Left colon (tissue), 2 donors: ENCODE data around the gene SLC25A48. TPM values are rescaled to one million over a fixed set of nuclear protein-coding genes. Genes with fewer than 3 reads are reported as not detected.

ENCODE experiments used
- ATAC-seq: fragments of 200-7000 bp; cut with Tn5 transposase; one replicate; pipeline ENCODE4 v1.9.1; 2020; ENCODE audit warnings: mild to moderate bottlenecking, moderate library complexity
- DNase-seq, 2 donors: peaks; one replicate each; pipeline ENCODE4 v3.0.0-alpha.2; 2020
- intact Hi-C, 2 donors: fragments of 100-400 bp; cut with DNase I in 1 of 2; cut with micrococcal nuclease in 1 of 2; formaldehyde crosslinking; loops; one replicate each; pipeline versions ENCODE4 v1.11.2 to v1.14.0; 2022; cut with DNase I, micrococcal nuclease
- total RNA-seq, 2 donors: library from RNA; stranded (reverse); fragmentation: NEBNext Ultra II Directional; extraction: Animal tissue kit (Norgen Biotek cat#: 25700); gene quantifications; one replicate each; pipeline ENCODE4 v1.2.1, GENCODE V29; 2021
- donor health status: DM: no; HTN: no; CAD: no.
- donor health status: DM: yes; HTN: yes; CAD: no.

Gene SLC25A48
- total RNA-seq, 2 donors from 2014 or later: 2.8 to 3.7 TPM

DNA sequence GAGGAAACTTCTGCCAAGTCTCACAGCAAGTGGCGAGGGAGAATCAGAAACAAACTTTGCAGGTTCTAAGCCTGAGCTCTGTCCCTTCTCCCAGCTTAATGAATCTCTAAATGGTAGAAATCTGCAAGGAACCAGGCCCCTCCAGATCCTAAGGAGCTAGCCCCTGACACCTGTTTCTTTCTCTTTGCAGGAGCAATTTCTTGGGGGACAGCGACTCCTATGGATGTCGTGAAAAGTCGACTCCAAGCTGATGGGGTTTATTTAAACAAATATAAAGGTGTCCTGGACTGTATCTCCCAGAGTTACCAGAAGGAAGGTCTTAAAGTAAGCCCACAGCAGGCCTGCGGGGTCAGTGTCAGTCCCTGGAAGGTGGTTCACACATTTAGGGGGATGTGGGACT is 39.4 kb downstream of the SLC25A48 start:
- DNase-seq: no peak
- intact Hi-C loops: no loop called here
- no peak for ATAC-seq

DNA sequence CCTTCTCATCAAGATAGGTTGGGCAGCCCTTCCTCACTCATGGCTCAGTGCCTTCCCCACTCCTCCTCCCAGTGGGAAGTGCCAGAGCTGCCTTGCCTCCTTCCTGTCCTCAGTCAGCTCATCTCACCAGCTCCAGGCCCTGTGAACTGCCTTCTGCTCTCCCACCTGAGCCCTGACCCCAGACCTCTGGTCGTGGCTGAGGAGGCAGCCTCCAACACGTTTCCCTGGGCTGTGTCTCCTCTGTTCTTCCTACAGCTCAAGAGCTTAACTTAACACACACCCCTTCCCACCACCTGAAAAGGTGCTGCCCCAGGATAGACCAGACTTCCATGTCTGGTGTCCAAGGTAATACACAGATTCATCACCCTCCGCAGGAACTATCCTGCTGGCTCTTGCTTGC is 40.0 kb downstream of the SLC25A48 start:
- intact Hi-C loops: no loop called here
- no peak for DNase-seq
- ATAC-seq: no peak

DNA sequence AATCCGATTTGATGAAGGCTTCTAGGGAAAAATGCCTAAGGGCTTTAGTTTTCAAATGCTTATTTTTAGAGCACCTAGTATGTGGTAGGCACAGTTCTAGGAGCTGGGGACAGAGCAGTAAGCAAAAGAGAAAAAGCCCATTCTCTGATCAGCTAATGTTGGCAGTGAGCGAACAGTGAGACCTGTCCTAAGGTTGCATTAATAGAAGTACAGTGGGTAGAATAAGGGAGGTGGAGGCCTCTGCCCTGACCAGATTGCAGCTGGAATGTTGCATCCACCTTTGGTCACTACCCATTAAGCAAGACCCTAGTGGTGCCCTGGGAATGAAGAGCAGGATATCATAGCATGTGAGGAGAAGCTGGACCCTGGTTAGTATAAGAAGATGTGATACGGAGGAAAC is 41.1 kb downstream of the SLC25A48 start:
- intact Hi-C loops: no loop called here
- no peak for ATAC-seq
- DNase-seq: no peak

DNA sequence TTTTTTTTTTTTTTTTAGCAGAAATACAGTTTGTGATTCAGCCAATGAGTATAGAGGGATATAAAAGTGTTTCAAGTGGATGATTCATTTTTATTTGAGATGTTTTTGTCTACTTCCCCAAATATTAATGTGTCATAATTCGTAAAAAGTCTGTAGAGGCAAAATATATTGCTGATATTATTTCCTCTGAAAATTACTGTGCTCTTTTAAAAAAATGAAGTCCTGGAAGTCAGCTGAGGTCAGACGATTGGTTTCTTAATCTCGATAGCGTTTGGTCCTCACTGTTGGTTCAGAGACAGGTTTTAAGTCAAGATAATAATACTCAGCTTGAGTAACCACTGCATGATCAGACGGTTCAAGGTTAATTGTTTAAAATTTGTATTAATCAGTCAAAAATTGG is 41.7 kb downstream of the SLC25A48 start:
- no peak for ATAC-seq
- no peak for DNase-seq
- intact Hi-C loops: no loop called here

DNA sequence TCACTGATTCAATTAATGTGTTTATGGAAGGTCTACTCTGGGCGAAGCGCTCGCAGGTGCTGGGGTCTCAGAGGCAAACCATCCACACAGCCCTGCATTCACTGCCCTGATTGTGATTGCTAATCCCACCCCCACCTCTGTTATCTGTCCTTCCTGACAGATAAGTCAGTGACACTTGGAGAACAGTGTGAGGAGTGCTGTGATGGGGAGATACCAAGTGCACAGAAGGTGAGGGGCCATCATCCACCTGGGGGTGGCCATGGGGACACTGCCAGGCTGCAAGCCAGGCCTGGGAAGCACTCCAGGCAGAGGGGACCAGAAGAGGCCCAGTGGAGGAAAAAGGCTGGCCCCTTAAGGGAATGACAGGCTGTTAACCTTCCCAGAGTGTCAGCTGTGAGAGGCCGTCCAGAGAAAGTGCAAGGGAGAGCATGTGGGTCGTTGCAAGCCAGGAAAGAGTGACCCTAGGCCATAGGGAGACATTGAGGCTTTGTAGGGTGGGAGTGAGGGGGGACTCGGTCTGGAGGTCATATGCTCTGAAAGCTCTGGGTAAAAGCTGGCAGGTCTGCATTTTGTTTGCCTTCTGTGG is 43.2 kb downstream of the SLC25A48 start:
- intact Hi-C loops: no loop called here
- DNase-seq (no peak), ATAC-seq (no peak)

DNA sequence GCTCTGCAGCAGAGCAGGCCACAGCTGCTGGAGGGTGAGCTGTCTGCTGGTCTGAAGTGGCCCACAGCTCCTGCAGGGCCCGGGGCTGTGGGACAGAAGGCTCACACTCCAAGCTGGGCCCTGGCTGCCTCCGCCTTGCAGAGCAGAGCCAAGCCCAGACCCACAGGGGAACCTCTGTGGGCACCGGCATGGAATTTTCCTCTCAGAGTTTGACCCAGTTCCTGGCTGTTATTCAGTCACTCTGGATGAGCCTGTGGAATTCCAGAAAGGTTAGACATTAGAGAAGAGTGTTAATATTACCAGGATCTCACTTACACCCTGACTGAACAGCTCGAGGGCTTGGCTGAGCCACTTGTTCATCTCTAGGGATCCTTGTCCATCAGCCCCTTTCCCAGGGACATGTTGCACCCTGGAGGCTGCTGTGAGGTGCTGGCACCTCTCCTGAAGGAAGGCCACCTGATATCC is 43.7 kb downstream of the SLC25A48 start:
- DNase-seq: no peak
- intact Hi-C loops: no loop called here
- no peak for ATAC-seq

DNA sequence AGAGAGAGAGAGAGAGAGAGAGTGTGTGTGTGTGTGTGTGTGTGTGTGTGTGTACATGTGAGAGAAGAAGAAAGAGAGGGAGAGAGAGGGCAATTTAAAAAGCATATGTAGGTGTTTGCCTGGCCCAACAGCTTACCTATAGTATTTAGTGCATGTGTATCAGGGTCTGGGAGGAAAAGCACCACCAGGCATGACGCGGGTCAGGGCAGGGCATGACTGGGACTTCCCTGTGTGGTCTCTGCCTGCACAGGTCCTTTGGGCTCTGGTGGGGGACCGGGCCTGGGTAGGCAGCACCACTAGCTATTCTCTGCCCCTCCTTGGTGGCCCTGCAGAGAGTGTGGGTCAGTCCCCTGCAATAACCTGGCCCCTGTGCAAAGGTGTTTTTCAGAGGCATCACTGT is 45.1 kb downstream of the SLC25A48 start:
- intact Hi-C loops: no loop called here
- DNase-seq (no peak), ATAC-seq (no peak)

DNA sequence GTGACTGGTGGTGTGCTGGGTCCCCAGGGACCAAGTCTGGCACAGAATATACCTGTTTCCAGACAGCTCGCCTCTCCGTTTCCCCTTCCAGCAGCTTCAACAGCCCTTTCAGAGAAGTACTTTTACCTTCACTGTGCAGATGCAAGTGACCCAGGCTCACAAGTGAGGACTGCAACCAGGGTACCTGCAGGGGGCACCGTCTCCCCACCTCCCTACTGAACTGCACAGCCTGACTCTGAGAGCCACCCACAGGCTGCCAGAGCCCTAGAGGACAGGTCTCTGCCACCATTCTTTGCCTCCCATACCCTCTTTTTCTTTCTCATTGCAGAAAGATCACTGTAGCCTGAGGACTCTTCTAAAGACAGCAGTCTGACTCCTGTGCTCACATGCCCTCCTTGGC is 45.8 kb downstream of the SLC25A48 start:
- ATAC-seq: peak; percentile 59
- peak in 1 of 2 donors; percentile 23 for DNase-seq
- intact Hi-C loops: loop anchor here (10.0 kb wide), 2 partner anchors 205 to 335 kb away; no protein-coding TSS in a partner anchor

DNA sequence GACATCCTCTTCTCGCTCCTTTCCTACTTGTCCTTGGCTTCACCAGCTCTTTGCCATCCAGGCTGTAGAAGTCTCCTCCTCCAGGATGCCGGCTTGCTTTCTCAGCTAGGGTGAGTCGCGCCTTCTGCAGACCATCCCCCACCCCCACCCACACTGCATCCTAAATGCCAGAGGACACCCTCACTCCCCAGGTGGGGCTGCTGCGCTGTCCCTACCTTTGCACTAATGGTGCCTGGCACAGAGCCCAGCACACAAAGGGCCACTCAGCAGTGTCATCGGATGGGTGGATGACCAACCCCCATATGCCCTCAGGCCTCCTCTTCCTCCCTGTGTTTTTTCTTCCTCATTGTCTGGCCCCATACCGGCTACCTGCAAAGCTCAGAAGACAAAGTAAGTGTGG is 46.3 kb downstream of the SLC25A48 start:
- peak in 1 of 2 donors; percentile 16 for DNase-seq
- peak; percentile 80 for ATAC-seq
- intact Hi-C loops: loop anchor here (10.0 kb wide), 2 partner anchors 204 to 334 kb away; no protein-coding TSS in a partner anchor

DNA sequence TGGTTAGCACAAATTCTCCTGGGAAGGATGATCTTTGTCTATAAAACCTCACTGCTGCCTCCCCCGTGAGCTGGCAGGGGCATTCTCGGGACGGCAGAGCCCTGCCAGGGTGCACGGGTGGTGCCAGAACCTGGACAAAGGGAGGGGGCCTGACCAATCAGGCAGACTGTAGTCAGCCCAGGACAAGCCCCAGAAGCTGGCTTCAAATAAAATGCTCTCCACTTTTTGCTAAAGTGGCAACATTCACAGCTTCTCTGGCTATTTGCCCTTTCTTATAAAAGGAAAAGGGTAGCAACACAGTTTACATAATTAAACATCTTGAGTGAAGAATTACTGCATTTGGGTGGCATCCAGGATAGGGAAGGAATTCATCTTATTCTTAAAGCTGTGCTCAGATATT is 46.8 kb downstream of the SLC25A48 start:
- ATAC-seq: peak; percentile 14
- DNase-seq: no peak

DNA sequence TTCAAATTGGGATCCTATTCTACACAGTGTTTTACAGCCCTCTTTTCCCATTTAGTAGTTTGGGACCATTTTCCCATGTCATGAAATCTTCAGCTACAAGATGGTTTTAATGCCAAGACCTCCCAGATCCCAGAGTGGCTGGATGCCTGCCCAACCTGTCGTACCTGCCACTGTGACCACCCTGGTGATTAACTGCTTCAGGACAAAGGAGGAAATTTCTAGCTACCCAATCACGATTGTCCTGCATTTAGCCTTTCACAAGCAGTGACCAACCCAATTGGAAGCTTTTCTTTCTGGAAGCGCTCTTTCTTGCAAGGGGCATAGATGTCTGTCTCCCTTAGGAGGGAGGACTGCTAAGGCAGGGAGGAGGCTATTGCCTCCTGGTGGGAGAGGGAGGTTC is 47.4 kb downstream of the SLC25A48 start:
- ATAC-seq: no peak
- intact Hi-C loops: loop anchor here (10.0 kb wide), 2 partner anchors 203 to 333 kb away; no protein-coding TSS in a partner anchor

More for the DNA sequence above, 46.8 kb downstream of the SLC25A48 start:
- intact Hi-C loops: loop anchor here (10.0 kb wide), 2 partner anchors 204 to 334 kb away; no protein-coding TSS in a partner anchor

DNA sequence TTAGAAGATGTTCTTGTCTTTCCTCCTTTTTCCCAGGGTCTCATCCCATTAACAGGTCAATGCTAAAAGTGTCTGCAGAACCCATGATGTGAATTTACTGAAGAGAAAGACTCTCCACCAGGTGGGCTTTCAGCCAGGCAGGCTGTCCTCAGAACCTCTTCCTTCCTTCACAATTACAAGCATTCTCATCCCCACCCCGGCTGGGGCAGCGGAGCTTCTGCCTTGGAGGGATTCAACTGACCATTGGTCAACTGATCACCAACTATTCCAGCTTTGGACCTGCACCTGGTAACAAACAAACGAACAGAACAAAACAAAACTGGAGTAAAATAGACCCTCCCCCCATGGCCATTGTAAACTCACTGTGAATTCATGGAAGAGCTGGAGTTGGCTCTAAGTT is 48.6 kb downstream of the SLC25A48 start:
- intact Hi-C loops: loop anchor here (10.0 kb wide), 2 partner anchors 202 to 332 kb away; no protein-coding TSS in a partner anchor
- DNase-seq: no peak
- ATAC-seq: no peak

More for the DNA sequence above, 47.4 kb downstream of the SLC25A48 start:
- no peak for DNase-seq

DNA sequence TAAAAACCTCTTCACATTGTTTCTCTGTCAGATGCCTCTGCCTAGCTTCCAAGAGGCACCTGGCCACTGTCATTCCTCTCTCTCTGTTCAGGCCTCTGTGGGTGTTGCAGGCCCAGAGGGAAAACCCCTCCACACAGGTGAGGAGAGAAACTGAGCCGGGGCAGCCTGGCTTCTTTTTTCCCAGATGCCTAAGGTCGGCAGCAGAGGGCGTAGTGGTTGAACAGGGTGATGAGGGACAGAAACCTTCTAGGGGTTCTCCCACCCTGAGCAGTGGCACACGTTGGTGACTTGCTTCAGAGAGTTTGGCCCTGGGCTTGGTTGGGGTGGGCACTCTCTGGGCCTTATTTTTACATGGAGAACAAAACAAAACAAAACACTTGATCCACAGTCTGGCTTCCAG is 49.0 kb downstream of the SLC25A48 start:
- DNase-seq (no peak), ATAC-seq (no peak)
- intact Hi-C loops: loop anchor here (10.0 kb wide), 2 partner anchors 201 to 331 kb away; no protein-coding TSS in a partner anchor

DNA sequence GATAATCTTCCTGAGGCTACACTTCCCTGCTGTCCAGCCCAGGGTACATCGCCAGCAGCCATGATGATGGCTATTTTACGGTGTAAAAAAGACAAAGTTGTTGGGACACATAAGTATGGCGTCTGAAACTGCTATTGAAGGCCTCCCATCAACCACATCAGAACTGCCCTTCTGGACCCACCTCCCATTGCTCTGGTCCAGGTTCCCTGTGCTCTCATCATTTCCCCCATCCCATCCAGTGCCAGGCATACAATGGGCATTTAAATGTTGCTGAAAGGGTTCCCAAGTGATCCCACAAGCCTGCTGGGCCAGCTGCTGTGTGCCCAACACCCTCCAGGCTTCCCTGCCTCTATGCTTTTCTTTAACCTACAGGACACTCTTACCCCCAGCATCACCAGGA is 50.6 kb downstream of the SLC25A48 start:
- DNase-seq (no peak), ATAC-seq (no peak)
- intact Hi-C loops: loop anchor here (5.0 to 10.0 kb wide), 3 partner anchors 200 to 330 kb away; no protein-coding TSS in a partner anchor

DNA sequence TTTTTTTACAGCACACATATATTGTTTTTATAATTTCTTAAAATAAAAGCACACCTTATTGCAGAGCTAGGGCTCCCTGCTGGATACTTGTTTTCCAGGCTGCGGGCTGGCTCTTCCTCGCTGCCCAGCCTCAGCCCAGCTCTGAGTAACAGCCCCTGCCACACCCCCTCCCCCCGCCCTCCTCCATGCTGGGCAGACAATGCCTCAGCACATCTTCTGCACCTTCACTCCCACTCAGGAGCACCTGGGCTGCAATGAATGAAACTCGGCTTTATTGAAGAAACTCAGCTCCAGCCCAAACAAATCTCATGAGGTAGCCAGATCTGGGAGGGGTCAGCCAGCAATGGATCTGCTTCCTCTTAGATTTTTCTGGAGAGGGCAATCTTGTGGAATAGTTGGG is 51.7 kb downstream of the SLC25A48 start:
- intact Hi-C loops: loop anchor here (5.0 to 10.0 kb wide), 3 partner anchors 199 to 329 kb away; no protein-coding TSS in a partner anchor
- DNase-seq (no peak), ATAC-seq (no peak)

DNA sequence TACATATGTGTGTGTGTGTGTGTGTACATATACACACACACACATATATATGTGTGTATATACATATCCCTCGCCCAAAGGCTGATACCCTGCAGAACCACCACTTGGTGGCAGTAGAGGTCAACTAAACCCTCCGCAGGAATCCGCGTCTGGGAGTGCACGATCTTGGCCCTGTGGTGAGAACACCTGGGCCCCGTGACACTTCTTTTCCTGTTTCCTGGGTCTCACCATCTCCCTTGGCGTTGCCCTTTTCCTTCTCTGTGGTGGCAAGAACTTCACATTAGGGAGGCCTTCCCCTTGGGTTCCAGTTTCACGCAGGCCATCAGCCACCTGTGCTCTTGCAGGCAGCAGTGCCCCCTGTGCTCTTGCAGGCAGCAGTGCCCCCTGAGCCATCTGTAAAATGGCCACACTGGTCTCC is 53.0 kb downstream of the SLC25A48 start:
- intact Hi-C loops: loop anchor here (5.0 to 10.0 kb wide), 3 partner anchors 197 to 327 kb away; no protein-coding TSS in a partner anchor
- DNase-seq (peak; percentile 51 to 64), ATAC-seq (peak; percentile 99)

DNA sequence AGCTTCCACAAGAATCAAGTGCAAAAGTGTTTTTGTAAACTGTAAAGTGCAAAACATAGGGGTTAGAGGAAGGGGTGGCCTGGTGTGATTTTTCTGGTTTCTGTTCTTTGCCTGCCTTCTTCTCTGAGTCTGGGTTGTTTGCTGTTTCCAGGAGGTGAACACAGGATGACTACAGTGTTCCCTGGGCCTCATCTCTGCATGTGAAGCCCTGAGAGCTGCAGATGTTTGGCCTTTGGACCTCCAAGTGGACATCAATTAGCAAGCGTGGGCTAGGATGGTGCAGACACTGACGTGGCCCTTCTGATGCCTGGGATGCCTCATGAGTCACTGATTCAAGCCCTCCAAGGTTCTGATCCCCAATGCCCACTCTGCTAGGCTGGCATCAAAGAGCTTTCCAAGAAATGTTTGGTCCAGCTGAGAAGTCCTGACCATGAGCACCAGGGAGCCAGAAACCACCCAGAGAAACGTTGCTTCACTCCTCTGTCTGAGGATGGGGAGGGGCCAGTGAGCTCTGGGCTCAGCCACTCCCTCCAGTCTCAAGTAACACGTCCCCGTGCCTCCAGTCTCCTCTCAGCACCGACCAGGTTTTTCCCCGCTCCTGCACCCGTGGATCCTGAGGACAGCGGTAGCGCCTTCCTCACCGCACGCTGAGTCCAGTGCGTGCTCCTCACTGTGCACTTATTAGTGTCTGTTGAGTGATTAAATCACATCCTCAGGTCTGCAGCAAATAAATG is 53.6 kb downstream of the SLC25A48 start:
- intact Hi-C loops: loop anchor here (5.0 to 10.0 kb wide), 3 partner anchors 197 to 327 kb away; no protein-coding TSS in a partner anchor
- DNase-seq (no peak), ATAC-seq (peak; percentile 19)

DNA sequence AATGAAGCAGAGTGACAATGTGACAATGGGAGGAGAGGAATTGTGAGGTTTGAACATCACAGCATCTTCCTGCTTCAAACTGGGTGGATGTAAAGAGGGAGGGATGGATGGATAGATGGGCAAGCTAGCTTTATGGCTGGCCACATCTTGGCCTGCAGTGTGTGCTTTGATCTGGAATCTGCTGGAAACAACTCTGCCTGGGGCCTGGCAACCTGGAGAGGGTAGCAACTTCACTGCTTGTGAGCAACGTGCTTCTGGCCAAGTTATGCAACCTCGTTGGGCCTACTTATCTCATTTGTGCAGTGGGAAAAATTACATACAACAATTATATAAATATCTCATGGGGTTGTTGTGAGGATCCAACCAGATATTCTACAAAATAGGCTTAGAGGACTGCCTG is 55.8 kb downstream of the SLC25A48 start:
- intact Hi-C loops: no loop called here
- ATAC-seq (no peak), DNase-seq (no peak)

DNA sequence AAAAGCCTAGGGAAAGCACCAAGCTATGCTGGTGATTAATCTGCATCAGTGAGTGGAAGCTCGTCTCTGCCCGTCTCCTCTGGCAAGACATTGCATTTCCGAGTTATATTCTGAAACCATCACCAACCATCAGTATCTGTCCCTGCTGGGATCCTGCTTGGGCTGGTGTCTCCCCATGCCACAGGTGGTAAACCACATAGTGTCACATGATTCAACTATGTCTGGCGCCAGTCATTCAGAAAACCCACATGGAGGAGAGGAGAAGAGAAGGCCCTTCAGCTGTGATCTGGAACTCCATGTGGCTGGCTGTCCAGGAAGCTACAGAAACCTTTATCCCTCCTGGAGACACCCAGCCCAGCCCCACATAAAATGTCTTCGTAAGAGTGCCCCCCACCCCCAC is 56.4 kb downstream of the SLC25A48 start:
- DNase-seq: no peak
- ATAC-seq: no peak
- intact Hi-C loops: no loop called here

DNA sequence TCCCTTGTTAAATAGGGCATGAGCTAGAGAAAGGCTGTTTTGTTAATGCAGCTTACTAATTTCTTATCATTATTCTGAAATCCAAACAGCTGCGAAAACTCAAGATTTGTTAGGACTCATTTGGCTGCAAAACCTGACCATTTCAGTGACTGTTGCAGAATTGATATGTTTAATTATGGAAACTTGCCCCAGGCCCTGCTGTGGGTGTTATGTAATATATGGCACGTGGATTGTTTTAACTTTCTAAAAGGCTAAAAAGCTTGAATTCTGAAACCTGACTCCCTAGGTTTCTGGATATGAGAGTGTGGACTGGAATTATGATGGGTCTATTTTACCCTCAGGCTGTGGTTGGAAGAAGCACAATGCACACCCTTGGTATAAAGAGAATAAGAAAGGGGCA is 56.8 kb downstream of the SLC25A48 start:
- ATAC-seq (no peak), DNase-seq (no peak)
- intact Hi-C loops: no loop called here
